Testis (tissue), 2 donors: ENCODE data around the gene MAPRE3.

Experiments used
- POLR2A ChIP-seq: fragments of 450-650 bp; IDR thresholded peaks from one replicate; pipeline ENCODE4 v1.6.1; 2017; ENCODE audit warnings: antibody characterized with exemption, mild to moderate bottlenecking, moderate library complexity
- TF ChIP-seq, protein P1 (sequence below), 3 experiments: fragments of 450-650 bp in 2 of 3; fragments of 200-600 bp in 1 of 3; sonication (generic) in 1 of 3; IDR thresholded peaks; one replicate each; pipeline ENCODE4 v1.5.1; 2016 to 2019; ENCODE audit warnings: antibody characterized with exemption in 3 of 3, mild to moderate bottlenecking in 2 of 3, moderate library complexity in 1 of 3

DNA sequence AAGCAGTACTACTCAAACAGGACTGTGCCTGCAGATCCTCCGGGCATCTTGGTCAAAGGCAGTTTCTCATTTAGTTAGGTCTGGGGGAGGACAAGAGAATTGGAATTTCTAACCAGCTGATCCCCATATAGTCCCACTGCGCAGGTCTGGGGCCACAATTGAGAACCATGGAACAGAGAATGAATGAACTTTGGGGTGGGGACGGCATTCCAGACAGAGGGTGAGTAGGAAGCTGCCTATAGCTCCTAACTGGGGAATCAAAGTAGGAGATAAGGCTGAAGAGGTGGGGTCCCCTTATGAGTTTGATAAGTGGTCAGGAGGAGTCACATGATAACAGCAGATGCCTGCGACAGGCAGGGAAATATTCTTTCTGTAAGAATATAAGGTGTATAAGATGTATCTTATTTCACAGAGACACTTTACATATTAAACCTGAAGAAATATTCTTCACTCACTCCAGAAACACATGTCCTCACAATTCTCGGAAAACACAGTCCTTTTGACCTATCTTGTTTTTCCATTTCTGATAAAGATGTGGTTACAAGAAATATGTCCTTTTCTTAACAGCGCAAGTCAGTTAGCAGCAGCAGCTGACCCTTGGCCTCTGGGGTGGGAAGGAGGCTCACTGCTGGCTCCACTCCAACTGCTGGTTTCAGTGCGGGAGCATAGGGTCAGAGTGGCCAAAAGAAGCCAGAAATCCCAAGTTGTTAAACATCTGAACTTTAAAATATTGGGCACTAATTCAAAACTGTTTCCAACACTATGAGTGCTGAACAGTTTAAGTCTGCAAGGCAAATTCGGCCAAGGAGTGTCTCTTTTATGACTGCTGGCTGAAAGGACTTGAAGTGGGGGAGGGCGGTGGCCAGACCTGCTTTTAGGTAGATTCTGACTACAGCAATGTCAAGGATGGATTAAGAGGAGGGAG lies 49.8 kb downstream of the MAPRE3 start:
- TF ChIP-seq, protein P1, sequence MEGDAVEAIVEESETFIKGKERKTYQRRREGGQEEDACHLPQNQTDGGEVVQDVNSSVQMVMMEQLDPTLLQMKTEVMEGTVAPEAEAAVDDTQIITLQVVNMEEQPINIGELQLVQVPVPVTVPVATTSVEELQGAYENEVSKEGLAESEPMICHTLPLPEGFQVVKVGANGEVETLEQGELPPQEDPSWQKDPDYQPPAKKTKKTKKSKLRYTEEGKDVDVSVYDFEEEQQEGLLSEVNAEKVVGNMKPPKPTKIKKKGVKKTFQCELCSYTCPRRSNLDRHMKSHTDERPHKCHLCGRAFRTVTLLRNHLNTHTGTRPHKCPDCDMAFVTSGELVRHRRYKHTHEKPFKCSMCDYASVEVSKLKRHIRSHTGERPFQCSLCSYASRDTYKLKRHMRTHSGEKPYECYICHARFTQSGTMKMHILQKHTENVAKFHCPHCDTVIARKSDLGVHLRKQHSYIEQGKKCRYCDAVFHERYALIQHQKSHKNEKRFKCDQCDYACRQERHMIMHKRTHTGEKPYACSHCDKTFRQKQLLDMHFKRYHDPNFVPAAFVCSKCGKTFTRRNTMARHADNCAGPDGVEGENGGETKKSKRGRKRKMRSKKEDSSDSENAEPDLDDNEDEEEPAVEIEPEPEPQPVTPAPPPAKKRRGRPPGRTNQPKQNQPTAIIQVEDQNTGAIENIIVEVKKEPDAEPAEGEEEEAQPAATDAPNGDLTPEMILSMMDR (IDR thresholded peaks at IDR 0.05): no peak
- TF ChIP-seq POLR2A: no peak
